CD4-positive, alpha-beta T cell treated with Interleukin-4 for 1 hour (primary cell): ENCODE data around the gene ASPDH.

ENCODE experiments used
- DNase-seq, 2 donors: peaks; one replicate each; pipeline ENCODE4 v3.0.0-alpha.2; 2020 to 2022

ASPDH gene

DNA sequence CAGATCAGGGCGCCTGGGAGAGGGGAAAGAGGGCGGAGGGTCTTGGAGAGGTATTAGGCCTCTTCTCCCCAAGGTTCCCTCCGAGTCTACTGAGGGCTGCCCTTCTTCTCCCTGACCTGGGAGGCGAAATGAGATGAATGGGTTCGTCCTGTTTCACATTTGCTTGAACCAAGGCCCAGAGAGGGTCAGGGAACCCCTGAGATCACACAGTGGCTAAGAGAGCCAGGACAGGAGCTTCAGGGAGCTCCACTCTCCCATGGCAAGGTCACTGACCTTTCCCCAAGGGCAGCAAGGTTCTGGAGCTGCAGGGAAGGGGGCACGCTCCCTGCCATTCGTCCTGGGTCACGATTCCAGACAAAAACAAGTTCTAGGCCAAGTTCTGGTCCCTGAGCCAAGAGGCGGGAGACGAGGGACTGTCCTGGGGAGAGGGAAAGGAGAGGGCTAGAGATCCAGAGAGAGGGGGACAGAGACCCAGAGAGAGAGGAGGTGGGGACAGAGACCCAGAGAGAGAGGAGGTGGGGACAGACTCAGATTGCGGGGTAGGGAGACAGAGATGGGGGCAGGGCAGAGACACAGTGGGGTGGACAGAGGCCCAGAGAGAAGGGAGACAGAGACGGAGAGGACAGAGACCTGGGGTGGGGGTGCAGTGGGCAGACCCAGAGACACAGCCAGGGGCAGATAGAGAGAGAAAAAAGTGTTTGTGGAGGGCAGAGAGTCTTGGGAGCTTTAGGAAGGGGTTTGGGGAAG is 541 bp downstream of the ASPDH start:
- DNase-seq: no peak

DNA sequence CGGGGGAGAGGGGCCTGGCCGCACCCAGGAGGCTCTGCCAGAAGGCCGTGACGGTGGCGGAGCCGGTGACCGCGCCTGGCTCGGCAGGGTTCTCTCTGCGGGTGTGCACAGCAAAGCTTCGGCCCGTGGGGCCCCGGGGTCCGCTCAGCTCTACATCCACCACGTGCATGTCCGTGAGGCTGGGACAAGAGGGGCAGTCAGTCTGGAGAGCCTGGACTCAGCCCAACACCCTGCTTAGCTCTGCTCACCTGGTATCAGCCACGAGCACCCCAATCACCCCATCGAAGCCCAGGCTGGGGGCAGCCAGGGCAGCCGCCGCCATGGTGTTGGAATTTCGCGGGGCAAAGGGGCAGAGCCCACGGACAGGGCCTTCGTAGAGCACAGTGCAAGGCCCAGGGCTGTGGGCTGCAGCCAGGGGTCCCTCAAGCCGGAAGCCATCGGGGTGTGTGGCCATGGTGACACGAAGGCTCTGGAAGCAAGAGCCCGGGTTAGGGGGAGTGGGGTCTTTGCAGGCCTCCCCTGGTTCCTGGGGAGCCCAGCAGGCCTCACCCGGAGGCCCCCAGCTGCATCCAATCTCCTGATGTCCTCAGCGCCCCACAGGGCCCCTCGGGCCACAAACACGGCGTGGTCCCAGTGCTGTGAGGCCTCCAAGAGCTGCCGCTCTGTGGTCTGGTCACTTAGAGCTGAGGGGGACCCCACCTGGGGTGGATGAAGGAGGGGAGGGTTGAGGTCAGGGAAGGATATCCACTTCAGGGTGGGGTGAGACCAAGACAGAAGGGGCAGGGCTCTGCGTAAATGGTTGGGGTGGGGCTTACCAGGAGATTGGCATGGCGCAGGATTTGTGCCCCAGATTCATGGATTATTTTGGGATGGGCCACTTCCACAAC is 1.4 kb downstream of the ASPDH start:
- DNase-seq: no peak

DNA sequence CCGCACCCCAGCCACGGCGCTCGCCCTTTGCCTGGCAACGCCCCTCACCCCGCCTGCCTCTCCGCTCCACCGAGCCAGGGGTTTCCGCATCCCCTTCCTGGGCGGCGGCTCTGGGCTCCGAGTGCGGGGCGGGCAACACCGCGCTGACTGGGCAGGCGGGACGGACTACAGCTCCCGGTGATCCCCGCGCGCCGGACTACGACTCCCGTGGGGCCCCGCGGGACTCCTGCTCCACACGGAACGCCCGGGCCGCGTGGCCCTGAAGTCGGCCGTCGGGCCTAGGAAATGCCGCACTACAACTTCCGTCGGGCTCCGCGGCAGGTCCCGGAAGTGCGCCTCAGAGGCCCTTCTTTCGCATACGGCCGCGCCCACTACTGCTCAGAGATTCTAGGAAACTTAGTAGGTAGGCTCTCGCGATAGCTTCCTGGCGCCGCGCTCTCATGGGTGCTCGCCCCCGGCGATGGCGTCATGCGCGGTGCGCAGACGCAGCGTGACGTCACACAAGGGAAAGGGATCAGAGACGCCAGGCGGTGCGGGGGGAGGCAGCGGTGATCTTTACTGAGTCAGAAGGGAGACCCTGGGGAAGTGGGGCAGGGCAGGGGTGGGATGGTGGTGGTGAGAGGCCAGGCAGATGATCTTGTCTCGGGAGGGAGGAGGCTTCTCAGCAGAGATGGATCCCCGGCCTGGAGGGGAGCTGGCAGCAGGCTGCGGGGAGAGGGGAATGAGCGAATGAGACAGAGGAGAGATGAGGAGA is 2.5 kb downstream of the ASPDH start, which contains the start of gene JOSD2:
Gene JOSD2, minus strand, starts transcription at position 123 of the 754 bp plus-strand sequence. CDS start 760 bp downstream, outside the sequence.
- peak; percentile 98 to 99 for DNase-seq

DNA sequence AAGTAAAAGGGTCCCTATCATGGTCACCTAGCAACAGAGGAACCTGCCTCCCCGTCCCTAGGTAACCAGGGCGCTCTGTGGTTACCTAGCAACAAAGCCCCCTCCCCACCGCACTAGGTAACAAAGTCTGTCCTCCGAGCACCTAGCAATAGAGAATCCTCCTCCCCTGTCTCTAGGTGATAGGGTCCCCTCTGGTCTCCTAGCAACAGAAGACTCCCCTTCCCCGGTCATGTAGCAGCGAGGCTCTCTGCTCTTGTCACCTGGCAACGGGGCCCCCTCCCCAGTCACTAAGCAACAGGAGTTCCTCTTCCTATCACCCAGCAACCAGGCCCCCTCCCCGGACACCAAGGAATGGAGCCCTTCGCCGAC is 3.0 kb downstream of the ASPDH start:
- DNase-seq: no peak

DNA sequence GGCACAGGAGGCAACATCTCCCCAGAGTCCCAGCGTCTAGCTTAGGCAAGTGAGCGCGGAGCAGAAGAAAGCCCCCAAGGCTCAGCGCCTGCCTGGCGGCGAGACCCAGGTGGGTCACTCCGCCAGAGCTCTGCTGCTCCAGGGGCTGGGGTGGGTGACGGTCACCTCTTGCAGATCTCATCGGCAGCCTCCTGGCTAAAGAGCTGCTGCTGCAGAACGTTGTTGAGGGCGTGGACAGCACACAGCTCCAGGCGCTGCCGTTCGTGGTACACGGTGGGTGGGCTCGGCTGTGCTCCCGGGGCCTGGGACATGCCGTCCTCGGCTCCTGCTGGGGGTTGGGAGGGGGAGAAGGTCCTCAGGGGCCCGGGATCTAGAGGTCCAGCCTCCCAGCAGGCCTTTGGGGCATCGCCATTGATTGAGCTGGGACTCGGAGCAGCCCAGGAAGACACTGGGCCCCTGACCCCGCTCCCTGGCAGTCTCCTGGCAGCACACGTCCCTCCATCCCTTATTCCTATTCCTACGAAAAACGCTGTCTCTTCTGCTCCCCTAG is 3.5 kb downstream of the ASPDH start:
- DNase-seq: no peak

DNA sequence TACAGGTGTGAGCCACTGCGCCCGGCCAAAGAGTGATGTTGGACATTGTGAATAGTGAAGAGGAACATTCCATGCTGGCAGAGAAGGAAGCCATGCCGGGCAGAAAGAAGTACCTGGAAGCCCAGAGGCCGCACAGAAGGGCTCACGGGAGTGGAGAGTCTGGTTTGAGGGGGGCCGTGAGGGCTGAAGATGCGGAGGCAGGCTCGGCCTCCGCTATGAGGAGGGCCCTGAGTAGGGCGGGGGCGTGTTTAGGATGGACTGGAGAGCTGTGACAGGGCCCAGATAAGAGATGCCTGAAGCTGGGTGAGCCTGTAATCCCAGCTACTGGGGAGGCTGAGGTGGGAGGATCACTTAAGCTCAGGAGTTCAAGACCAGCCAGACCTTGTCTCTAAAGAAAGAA is 4.3 kb downstream of the ASPDH start:
- no peak for DNase-seq

DNA sequence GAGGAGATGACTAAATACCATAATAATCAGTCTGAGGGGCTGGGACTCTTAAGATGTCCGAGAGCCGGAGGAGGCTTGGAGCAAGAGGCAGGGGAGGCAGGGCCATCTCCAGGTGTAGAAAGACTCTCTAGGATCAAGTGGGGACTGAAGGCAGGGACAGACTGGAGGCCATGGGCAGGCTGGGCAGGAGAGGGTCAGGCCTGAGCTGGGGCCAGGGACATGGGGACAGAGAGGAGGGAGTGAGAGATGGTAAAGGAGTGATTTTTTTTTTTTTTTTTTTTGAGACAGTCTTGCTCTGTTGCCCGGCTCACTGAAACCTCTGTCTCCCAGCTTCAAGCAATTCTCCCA is 4.9 kb downstream of the ASPDH start:
- no peak for DNase-seq

DNA sequence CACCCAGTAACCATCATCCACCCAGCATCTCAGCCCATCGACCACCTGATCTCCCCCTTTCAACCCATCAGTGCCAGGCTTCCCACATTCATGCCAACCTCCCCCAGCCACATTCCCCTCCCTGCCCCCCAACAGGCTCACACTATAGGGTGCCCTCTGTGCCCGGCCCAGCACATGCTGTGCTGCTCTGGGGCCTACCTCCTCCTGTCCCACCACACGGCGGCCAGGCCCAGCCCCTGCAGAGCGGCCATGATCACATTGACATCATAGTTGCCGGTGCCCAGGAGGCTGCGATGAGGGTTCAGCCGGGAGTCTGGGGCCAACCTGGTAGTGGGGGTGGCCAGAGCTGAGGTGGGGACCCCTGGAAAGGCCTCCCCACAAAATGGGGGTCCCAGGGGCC is 6.3 kb downstream of the ASPDH start:
- DNase-seq: no peak

DNA sequence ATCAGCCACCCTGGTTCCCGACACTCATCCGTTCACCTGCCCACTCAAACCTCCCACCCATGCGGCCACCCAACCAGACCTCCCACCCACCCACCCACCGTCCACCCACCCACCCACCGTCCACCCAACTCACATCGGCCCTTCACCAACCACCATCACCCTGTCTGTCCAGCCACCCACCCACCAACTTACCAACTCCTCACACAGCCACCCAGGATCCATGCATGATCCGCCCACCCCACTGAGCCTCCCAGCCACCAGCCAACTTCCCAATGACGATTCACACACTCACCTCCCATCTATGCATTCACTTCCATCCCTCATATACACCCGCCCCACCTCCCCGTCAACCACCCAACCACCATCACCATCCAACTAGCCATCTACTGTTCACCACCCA is 7.0 kb downstream of the ASPDH start:
- DNase-seq: no peak

DNA sequence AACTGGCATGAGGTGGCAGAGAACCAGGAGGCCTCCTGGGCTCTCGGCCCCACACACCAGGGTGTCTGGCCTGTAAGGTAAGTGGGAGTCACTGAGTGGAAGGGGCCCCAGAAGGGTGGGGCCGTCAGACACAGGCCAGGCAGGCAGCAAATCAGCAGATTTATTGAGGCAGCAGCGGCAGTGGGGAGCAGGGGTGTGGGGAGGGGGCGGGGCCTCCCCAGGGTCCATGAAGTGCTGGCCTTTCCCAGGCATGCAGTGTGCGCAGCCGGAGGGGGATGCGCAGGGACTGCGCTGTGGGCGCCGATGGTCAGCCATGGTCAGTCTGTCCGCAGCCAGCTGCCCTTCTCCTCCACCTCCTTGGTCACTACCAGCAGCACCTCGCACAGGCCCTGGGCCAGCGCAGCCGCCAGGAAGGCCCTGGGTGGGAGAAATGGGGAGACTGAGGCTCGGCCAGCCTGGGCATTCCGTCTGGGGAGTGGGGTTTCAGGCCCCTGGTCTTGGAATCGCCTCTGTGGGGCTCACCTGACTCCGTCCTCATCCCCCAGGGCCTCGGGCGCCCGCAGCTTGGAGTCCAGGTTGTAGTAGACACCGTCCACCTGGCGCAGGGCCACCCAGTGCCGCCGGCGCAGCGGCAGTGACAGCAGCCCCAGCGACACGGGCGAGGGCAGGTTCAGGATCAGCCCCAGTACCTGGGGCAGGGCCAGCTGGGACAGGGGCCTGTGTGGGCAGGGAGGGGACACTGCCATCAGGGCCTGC is 7.7 kb downstream of the ASPDH start:
- no peak for DNase-seq

DNA sequence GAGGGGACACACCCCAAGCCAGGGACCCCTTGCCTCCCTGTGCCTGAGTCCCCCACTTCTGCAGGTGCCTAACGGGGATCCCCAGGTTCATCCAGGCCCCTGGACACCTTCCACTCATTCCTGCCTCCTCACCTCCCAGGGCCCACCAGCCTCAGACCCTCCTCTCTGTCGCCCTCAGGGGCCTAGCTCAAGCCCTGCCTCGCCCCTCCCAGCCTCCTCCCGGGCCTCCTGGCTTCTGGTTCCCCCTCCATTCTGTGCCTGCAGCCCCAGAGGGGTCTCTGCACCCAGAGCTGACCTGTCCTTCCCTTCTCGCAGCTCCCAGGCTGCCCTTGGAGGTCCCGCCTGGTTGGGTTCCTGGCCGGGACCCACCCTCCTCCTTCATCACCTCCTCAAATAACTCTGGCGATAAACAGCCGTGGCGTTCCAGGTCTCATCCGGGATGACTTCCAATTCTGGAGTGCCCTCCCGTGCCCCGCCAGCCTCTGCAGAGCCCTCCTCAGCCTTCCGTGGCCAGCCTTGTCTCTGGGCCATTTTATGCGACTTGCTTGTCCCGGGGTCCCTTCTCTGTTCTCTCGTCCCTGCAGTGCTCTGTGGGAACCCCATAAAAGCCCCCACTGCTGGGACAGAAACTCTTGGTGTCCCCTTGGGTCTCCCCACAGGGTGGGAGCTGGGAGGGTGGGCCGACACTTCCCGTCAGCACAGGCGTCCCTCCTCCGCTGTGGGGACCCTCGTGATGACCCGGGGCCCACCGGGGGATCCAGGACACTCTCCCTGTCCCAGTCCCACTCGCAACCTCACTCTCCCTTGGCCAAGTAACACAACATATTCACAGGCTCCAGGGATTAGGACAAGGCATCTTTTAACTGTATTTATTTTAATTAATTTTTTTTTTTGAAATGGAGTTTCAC is 11.9 kb downstream of the ASPDH start:
- DNase-seq: no peak

DNA sequence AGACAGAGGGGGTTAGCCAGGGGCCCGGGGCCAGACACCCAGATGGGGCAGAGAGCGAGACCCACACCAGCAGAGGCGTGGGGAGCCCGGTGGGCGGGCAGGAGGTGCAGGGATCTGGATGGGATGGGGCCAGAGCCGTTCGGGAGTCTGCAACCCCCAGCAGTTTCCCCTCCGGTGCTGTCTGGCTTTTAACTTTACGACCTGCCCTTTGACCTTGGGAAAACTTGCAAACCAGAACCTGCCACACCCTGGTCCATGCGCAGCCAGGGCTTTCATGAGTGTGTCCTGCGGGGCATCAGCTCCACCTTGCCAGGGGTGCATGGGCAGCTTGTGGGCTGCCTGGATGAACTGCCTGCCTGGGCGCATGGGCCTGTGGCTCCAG is 12.5 kb downstream of the ASPDH start:
- DNase-seq: no peak

DNA sequence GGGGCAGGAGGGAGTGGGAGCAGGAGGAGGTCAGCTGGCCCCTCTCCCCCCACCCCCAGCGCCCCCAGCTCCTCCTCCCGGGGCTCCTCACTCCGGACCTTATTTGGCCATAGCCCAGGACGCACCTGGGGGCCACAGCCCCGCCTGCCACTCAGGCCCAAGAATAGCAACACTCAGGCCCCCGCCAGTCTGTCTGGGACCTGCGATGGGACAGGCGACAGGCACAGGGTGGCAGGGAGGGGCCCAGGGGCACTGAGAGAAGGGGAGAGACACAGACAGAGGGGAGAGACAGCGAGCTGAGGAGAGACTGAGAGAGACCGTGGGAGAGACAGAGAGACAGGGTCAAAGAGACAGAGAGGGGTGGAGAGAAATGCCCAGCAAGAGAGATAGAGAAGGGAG is 13.0 kb downstream of the ASPDH start:
- DNase-seq: no peak

DNA sequence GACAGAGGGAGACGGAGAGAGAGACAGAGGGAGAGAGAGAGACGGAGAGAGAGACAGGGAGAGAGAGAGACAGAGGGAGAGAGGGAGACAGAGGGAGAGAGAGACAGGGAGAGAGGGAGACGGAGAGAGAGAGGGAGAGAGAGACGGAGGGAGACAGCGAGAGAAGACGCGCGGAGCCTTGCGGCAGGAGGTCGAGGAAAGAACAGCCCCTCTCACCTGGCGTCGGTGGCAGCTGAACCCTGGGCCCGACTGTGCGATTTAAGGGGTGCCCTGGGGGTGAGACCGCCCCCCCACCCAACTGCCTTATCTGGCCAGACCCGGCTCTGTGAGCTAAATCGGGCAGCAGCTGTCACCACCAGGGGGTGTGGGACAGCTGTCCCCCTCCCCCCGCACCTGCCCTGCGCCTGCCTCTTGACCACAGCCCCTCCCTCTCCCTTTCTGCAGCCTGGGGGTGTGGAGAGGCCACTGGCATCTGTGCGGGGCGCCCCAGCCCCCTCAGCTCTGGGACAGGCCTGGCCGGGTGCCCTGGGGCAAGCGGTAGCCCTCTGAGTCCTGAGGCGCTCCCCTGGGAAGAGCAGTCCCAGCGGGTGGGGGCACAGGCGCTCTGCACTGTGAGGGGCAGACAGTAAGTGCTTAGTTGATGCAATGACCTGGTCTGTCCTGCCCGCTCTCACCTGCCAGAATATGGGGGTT is 13.5 kb downstream of the ASPDH start:
- DNase-seq: peak in 1 of 2 donors; percentile 15

DNA sequence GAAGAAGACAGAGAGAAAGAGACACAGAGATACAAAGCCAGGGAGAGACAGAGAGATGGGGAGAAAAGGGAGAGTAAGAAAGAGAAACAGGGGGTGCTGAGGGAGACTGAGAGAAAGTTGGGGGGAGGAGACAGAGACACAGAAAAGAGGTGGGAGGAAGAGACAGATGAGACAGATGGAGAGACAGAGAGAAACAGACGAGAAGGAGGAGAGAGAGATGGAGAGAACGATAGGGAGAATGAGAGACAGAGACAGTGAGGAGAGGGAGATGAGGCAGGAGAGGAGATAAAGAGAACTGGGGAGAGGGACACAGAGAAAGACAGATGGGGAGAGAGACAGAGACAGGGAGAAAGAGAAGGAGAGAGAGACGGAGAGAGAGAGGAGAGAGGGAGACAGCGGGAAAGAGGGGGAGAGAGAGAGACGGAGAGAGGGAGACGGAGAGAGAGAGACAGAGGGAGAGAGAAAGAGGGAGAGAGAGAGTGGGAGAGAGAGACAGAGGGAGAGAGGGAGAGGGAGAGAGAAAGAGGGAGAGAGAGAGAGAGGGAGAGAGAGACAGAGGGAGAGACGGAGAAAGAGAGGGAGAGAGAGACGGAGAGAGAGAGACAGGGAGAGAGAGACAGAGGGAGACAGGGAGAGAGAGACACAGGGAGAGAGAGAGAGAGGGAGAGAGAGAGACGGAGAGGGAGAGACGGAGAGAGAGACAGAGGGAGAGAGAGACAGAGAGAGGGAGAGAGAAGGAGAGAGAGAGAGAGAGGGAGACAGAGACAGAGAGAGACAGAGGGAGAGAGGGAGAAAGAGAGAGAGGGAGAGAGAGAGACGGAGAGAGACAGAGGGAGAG is 15.3 kb downstream of the ASPDH start:
- DNase-seq: no peak

DNA sequence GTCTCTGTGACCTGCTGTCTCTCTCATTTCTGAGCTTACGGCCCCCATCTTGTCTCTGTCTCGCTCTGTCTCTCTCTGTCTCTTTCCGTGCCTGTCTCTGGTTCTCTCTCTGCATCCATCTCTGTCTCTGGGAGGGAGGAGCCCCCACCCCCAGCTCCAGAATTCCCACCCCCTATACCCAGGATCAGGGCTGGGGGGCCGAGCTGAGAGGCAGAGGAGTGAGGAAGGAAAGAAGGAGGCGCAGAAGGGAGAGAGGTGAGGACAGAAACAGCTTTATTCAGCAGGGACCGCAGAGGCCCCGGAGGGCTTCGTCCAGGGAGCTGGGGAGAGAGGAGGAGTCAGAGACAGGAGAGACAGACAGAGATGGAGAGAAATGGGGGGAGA is 16.7 kb downstream of the ASPDH start:
- DNase-seq: no peak

DNA sequence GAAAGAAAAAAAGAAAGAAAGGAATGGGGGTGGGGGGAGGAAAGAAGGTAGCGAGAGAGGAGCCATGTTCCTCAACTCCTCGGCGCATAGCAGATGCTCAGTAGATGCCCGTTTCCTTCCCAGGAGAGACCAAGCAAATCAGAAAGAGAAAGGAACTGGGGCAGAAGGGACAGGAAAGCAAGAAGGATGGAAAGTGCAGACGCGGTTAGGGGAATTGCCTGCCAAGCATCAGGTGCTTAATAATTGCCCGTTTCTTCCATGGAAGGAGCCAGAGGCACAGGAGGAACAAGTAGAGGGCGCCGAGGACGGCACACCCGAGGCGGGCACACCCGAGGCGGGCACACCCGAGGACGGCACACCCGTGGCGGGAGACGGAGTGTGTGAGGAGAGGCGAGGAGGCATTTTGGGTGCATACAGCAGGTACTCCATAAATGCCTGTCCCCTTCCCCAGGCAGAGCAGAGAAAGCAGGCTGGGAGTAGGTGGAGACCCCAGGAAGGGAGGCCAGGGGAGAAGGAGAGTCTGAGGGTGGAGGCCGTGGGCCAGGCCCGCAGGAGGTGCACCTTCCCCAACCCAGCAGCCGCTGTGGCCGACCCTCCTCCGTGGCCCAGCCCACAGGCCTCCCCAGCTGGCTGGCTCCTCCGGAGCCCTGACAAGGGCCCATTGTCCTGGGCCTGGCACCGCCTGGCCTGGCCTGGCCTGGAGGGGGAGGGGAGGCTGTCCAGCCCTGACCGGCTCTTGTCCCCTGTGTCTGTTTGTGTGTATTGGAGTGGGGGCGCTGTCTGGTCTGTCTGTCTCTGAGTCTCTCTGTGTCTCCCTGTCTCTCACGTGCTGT is 17.3 kb downstream of the ASPDH start:
- DNase-seq: no peak

DNA sequence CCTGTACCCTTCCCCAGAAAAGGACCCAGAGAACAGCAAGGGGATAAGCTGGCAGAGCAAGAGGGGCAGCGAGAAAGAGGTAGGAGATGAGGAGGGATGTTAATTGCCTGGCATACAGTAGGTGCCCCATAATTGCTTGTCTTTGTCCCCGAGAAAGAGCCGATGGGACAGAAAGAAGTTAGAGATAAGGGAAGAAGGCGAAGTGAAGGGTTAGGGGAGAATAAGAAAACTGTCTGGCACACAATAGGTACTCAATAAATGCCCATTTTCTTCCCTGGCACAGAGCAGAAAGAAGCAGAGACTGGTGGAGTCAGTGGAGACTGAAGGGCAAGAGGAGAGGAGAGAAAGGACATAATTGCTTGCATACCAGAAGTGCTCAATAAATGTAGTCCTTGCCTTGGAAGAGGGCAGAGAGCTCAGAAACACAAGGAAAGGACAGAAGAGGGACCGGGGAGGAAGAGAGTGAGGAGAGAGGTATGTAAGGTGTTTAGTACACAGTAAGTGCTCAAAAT is 18.6 kb downstream of the ASPDH start:
- no peak for DNase-seq
